Measurements from ENCODE around the gene PCSK6.
"Not testable (repeated sequence)": the region's sequence is repeated elsewhere in the genome, so short reads cannot be mapped to it uniquely, and the experiment has no call there.

Gene PCSK6

DNA sequence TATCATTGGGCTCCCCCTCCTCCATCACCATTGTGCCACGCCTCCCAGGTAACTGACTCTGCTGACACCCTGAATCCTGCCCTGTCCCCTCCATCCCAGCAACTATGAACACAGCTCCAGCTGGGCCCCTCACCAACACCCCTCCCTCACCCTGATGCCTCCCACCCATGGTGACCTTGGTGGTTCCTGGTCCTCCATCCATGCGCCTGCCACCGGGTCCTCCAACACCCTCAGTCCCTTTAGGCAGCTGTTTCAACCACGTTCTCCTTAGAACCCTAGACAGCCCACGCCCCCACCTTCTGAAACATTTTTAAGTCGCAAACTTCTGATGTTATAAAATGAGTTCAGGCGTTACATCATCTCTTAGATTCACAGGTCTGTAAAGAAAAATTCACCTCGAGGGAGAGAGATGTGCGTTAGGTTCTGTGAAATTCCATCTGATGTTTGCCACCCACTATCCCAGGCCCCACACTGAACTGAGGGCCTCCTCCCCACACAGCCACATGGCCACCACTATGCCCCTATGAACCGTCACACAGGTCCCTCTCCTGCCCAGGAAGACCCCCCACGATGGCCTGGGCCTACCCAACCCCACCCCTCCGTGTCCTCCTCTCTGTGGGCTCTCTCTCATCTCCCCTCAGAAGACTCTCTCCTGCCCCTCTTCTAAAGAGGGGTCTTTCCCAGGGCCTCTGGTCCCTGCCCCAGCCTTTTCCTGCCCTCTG is 29.8 kb downstream of the PCSK6 start:
- DNase-seq (ENCODE audit: low read depth) = no peak

DNA sequence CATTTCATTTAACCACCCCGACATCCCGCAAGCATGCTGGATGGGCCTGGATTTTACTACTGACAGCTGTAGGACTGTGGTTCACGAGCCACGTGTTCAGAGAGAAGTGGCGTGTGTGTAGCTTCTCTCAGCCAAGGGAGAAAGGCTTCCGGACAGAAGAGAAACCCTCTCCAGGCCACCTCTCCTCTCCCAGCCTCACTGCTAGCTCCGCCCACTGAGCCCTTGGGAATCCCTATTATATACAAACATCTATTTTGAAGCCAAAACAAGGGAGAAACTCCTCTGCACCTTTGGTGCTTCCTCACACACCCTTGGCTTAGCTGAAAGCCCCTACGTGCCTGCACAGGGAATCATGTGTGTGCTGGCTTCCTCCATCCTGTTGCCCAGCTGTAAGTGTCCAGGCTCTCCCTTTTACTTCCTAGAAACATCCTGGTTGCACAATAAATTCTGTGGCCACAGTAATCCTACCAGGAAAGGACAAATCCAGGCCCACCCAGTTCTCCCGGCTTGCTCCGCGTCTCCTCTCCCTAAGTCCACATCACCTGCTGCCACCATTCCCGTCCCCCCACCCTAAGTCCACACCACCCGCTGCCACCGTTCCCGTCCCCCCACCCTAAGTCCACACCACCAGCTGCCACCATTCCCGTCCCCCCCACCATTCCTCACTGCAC is 30.5 kb downstream of the PCSK6 start:
- DNase-seq (ENCODE audit: low read depth) = no peak

DNA sequence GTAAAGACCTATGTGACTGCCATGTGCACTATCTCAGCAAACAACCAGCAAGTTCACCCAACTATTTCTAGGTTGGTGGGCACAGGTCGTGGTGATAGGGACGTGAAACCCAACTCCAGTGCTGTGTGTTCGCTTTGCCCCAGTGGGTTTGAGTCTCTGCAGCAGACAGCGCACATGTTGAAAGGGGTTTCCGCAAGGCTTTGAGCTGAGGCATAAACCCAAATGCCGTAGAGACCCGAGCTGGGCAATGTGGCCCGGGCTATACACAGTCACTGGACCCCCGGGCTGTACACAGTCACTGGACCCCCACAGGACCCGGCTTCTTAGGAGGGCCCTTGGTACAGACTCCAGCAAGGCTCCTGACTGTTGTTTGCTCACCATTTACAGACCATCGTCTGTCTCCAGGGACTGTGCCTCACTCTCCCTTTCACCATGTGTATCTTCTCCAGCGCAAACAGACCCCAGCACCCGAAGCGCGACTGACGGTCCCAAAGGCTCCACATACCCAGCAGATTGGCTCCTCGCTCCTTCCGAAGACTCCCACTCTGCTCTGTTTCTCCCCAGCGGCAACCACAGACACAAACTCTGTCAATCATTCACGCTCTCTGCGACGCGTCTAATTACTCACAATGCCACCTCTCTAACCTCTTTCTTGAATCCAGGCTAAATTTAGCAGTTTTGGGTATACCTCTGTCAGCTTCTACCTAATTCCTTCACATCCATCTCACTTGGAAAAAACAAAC is 31.2 kb downstream of the PCSK6 start:
- DNase-seq (ENCODE audit: low read depth) = no peak

DNA sequence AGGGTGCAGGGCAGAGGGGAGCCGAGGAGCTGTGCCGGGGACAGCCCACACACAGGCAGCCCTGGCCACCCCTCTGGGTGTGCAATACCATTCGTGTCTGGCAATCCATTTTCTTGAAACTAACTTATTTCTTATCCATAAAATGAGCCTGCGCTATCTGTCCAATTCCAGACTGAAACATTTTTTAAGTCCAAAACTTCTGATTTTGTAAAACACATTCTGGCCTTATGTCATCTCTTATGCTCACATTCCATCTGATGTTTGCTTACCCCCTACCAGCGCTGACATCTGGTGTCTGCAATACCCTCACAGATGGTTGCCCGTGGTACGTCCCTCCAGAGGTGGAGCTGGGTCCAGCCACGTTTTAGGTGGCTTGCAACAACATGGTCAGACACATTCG is 31.8 kb downstream of the PCSK6 start:
- DNase-seq (ENCODE audit: low read depth) = no peak

DNA sequence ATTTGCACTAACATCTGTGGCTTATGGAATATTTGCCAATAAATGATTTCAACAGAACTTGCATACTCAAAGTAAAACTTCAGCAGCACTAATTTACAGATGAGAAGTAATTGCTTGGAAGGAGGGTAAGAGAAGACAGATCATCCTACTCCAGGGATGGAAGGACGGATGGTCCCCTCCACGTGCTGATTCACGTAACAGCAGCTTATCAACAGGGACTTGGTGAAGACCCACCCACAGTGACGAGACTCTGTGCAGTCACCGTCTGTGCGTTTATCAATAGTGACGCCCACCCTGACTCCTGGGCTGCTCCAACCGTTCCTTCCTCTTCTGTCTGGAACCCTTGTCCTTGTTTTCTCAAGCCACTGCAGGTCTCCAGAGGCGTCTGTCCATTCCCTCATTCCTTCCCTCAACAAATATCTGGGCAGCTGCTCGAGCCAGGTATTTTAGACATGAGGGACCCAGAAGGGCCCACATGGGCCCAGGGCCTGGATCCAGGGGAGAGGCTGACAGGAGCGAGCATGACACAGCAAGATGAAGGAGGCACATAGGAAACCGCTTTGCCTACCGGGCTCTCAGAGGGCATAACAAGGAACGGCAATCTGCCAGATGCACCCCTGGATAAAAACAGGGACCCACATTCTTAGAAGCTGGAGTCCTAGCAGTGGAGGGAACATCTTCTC is 33.3 kb downstream of the PCSK6 start:
- DNase-seq (ENCODE audit: low read depth) = no peak

- no peak for DNase-seq (ENCODE audit: low read depth)
Measured at GRCh38 chr15:101455291-101456025, 34.0 kb downstream of the PCSK6 start.

DNA sequence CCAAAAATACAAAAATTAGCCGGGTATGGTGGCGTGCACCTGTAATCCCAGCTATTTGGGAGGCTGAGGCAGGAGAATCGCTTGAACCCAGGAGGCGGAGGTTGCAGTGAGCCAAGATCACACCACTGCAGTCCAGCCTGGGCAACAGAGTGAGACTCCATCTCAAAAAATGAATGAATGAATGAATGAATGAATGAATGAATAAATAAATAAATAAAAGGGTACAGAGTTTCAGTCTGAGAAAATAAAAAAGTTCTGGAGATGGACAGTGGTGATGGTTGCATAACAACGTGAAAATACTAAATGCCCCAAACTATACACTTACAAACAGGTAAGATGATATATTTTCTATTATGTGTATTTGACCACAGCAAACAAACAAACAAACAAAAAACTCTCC is 34.7 kb downstream of the PCSK6 start:
- not testable (repeated sequence) for DNase-seq (ENCODE audit: low read depth)

- no peak for DNase-seq (ENCODE audit: low read depth)
Measured at GRCh38 chr15:101454365-101454764, 35.1 kb downstream of the PCSK6 start.

- DNase-seq (ENCODE audit: low read depth) = no peak
Measured at GRCh38 chr15:101453123-101454120, 36.1 kb downstream of the PCSK6 start.

DNA sequence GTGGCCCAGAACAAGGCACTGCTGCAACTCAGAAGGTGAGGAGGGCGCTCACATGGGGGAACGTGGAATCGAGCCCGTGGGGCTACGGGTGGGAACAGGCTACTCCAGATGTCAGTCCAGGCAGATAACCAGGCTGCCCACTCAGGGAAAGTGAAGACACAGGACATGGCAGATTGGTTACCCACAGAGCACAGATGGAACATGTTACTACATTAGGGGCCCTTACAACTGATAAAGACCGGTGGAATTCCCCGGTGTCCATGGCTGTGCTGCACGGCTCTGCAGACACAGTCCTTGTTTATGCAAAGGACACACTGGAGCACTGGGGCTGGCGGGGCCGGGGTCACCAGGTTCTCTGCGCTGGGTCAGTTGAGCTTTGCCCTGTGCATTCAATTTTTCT is 36.9 kb downstream of the PCSK6 start:
- no peak for DNase-seq (ENCODE audit: low read depth)

GRCh38 chr15:101451846-101452245 is 37.7 kb downstream of the PCSK6 start:
- DNase-seq (ENCODE audit: low read depth) = no peak

DNA sequence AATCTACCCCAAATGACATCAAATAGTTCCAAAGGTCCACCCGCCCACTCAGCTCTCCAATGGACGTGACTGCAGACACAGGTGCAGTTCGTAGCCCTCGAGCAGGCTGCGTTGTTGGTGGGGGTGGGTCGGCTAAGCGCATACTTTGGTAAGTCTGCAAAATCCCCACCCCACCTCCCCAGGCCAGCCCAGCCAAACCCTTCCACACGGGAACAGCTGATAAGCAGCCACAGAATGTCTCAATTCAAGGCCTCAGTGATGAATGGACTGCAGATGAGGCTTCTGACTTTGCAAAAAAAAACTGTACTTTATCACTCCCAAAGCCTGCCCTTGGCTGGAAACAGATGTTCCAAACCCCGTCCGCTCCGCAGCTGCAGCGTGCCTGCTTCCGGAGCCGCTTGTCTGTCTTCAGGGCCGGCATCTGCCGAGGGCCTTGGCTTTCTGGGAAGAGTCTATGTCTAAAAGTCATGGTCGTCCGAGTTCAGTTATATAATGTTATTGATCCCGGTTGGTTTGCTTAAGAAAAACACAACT is 38.2 kb downstream of the PCSK6 start:
- DNase-seq (ENCODE audit: low read depth) = no peak

DNA sequence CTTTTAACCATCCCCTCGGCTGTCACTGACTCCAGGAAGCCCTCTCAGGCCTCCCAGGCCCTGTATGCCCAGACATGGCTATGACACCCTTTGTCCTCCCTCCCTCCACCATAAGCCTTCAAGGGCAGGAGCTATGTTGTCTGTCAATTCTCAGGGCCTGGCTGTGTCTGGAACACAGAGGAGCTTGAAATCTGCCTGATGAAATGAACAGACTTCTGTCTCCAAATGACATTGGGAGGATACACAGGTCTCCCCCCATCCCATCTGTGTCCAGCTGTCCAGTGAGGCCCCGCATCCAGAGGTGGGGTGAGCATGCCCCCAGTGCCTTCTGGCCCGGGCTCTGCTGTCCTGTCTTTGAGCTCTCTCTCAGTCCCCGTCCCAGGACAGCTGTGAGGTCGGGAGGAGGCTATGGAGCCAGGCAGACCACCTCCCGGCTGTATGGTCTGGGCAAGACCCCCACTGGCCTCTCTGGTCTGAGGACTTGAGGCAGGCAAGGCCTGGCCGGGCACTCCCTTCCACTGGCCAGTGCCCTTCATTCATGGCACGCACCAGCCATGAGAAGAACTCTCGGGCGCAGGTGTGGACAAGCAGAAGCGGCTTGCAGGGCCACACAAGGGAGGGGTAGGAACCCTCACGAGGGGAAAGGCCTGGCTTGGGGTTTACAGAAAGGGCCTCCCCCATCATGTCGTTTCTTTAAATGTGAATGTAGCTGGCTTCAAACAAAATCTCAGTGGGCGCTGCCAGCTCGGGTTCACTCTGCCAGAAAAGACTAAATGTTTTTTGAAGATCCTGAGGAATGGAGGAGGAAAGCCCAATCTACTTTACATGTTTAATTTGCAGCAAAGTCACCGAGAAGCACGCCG is 38.9 kb downstream of the PCSK6 start:
- DNase-seq (ENCODE audit: low read depth) = no peak

- DNase-seq (ENCODE audit: low read depth) = no peak
Measured at GRCh38 chr15:101449471-101450402, 39.8 kb downstream of the PCSK6 start.

DNA sequence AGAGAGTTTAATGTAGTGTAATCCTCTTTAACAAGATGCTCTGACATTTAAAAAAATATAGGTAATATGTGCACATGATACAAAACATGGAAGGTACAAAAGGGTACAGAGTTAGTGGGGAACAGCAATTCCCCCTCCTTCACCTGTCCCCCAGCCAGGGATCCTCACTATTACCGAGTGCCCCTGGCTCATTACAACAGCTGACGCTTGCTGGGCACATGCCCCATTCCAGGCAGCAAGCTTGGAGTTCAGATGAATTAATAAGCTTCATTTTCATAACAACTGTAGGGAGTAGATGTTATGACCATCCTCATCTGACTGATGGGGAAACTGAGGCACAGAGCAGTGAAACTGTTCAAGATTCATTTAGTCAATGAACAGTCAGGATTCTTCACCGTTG is 41.2 kb downstream of the PCSK6 start:
- DNase-seq (ENCODE audit: low read depth) = no peak

- no peak for DNase-seq (ENCODE audit: low read depth)
Measured at GRCh38 chr15:101447561-101448071, 41.9 kb downstream of the PCSK6 start.

DNA sequence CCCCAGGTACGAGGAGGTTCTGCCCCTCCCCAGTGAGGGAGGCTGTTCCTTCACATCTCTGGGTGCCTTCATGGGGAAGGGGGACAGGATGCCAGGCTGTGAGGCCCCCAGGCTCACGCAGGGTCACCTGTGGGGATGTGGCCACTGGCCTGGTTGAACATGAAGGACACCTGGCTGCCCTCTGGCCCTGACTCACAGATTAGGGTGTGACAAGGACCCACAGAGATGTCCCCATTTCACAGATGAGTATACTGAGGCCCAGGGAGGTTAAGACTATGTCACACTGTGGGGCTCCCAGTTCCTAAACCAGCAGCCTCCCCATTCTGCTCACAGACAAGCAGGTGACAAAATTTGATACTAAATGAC is 42.4 kb downstream of the PCSK6 start:
- no peak for DNase-seq (ENCODE audit: low read depth)

- no peak for DNase-seq (ENCODE audit: low read depth)
Measured at GRCh38 chr15:101446518-101447167, 42.9 kb downstream of the PCSK6 start.

Data from stimulated activated CD8-positive, alpha-beta memory T cell treated with anti-CD3 and anti-CD28 coated beads, Interleukin-4, amount 100 ng/mL, for 24 hours (primary cell).